GM18868 (cell line): ENCODE data around the gene PTPN1.

Source experiments
- ATAC-seq: cut with Tn5 transposase; IDR thresholded peaks from one replicate; pipeline ENCODE4 v1.9.1; 2021; ENCODE audit warnings: mild to moderate bottlenecking, moderate library complexity; ENCODE audit not compliant: unreplicated experiment

Gene PTPN1

GRCh38 chr20:50572938-50573777 is 63.0 kb downstream of the PTPN1 start:
- ATAC-seq, result no peak

GRCh38 chr20:50574108-50574507 is 63.9 kb downstream of the PTPN1 start:
- no peak for ATAC-seq

GRCh38 chr20:50574586-50574985 is 64.4 kb downstream of the PTPN1 start:
- no peak for ATAC-seq

GRCh38 chr20:50575865-50576720 is 65.9 kb downstream of the PTPN1 start:
- ATAC-seq, result peak; percentile 55

- no peak for ATAC-seq
Measured at GRCh38 chr20:50577175-50578018, 67.2 kb downstream of the PTPN1 start.

- no peak for ATAC-seq
Measured at GRCh38 chr20:50578061-50578777, 68.0 kb downstream of the PTPN1 start.

GRCh38 chr20:50578778-50579165 is 68.6 kb downstream of the PTPN1 start:
- ATAC-seq, result no peak

GRCh38 chr20:50579511-50579910 is 69.3 kb downstream of the PTPN1 start:
- ATAC-seq, result no peak

- ATAC-seq, result no peak
Measured at GRCh38 chr20:50580016-50580747, 70.0 kb downstream of the PTPN1 start.

GRCh38 chr20:50580842-50581544 is 70.8 kb downstream of the PTPN1 start:
- no peak for ATAC-seq

GRCh38 chr20:50582092-50582491 is 71.9 kb downstream of the PTPN1 start:
- ATAC-seq, result no peak

- no peak for ATAC-seq
Measured at GRCh38 chr20:50582591-50583234, 72.5 kb downstream of the PTPN1 start.

GRCh38 chr20:50583442-50584150 is 73.4 kb downstream of the PTPN1 start:
- ATAC-seq, result no peak

- no peak for ATAC-seq
Measured at GRCh38 chr20:50584687-50585086, 74.5 kb downstream of the PTPN1 start.

GRCh38 chr20:50585214-50585613 is 75.0 kb downstream of the PTPN1 start:
- no peak for ATAC-seq

- ATAC-seq, result no peak
Measured at GRCh38 chr20:50585678-50586077, 75.5 kb downstream of the PTPN1 start.

GRCh38 chr20:50586531-50587232 is 76.5 kb downstream of the PTPN1 start:
- no peak for ATAC-seq
